ENCODE results near the gene AMZ2. TPM values are rescaled to one million over a fixed set of nuclear protein-coding genes. Genes with fewer than 3 reads are reported as not detected.
"Not testable (repeated sequence)": the region's sequence is repeated elsewhere in the genome, so short reads cannot be mapped to it uniquely, and the experiment has no call there.

AMZ2 gene
- total RNA-seq, 2 experiments from 2014 or later: 63.0 to 64.9 TPM

- intact Hi-C loops (cut with DNase I, micrococcal nuclease): no loop called here
- H3K4me3 ChIP-seq (ENCODE audit: low read length): no peak overlapping the region
- peaks cover 68% of the 10 kb centered on the region for H3K36me3 Mint-ChIP-seq (ENCODE audit: low read depth)
- no peaks in the 10 kb centered on the region for H3K9me3 Mint-ChIP-seq
- H3K4me1 ChIP-seq (ENCODE audit: insufficient read depth, low read length): no peaks in the 10 kb centered on the region
- H3K27ac ChIP-seq (ENCODE audit: low read depth in 1 of 2, low read length in 2 of 2): no peak overlapping the region
- ChIA-PET CTCF (no interaction called here), POLR2A (interaction anchor here (1.6 kb wide), 1 partner anchor 16 kb away, joined by 5 read pairs; no protein-coding TSS in a partner anchor)
- ATAC-seq (ENCODE audit: poor library complexity) (no peak), DNase-seq (no peak)
- no peaks in the 10 kb centered on the region for H3K27me3 ChIP-seq (ENCODE audit: control insufficient read depth in 1 of 2, insufficient read depth in 2 of 2, low read length in 2 of 2)
- no peak for TF ChIP-seq CTCF (IDR thresholded peaks at IDR 0.05)
- peaks cover 55% of the 10 kb centered on the region for H3K36me3 ChIP-seq (ENCODE audit: insufficient read depth, low read length)
- H3K27ac Mint-ChIP-seq: no peak overlapping the region
- H3K4me3 Mint-ChIP-seq: no peak overlapping the region
- no peaks in the 10 kb centered on the region for H3K9me3 ChIP-seq (ENCODE audit: control insufficient read depth in 1 of 2, insufficient read depth in 1 of 2, low read length in 2 of 2)
- peaks cover 8% of the 10 kb centered on the region for H3K4me1 Mint-ChIP-seq (ENCODE audit: low read depth)
- no peaks in the 10 kb centered on the region for H3K27me3 Mint-ChIP-seq
Observed at GRCh38 chr17:68273722-68274121, 25.9 kb downstream of the AMZ2 start.

- H3K9me3 ChIP-seq (ENCODE audit: control insufficient read depth in 1 of 2, insufficient read depth in 1 of 2, low read length in 2 of 2); CTCF ChIA-PET; H3K27me3 Mint-ChIP-seq; H3K27ac ChIP-seq (ENCODE audit: low read depth in 1 of 2, low read length in 2 of 2); H3K27me3 ChIP-seq (ENCODE audit: control insufficient read depth in 1 of 2, insufficient read depth in 2 of 2, low read length in 2 of 2); H3K27ac Mint-ChIP-seq; H3K4me3 Mint-ChIP-seq; H3K4me1 ChIP-seq (ENCODE audit: insufficient read depth, low read length); H3K4me3 ChIP-seq (ENCODE audit: low read length); H3K9me3 Mint-ChIP-seq; intact Hi-C loops (cut with DNase I, micrococcal nuclease); DNase-seq; ATAC-seq (ENCODE audit: poor library complexity): not testable (repeated sequence)
- Mint-ChIP-seq H3K4me1 (ENCODE audit: low read depth) (peaks cover 20% of the 10 kb centered on the region), H3K36me3 (ENCODE audit: low read depth) (peaks cover 72% of the 10 kb centered on the region)
- POLR2A ChIA-PET: interaction anchor here (0.8 kb wide), 1 partner anchor 15 kb away, joined by 3 read pairs; no protein-coding TSS in a partner anchor
- peaks cover 45% of the 10 kb centered on the region for H3K36me3 ChIP-seq (ENCODE audit: insufficient read depth, low read length)
Observed at GRCh38 chr17:68276339-68276738, 28.5 kb downstream of the AMZ2 start.

GRCh38 chr17:68277807-68278206, 30.0 kb downstream of the AMZ2 start:
- intact Hi-C loops (cut with DNase I, micrococcal nuclease): no loop called here
- no peak overlapping the region for H3K4me3 ChIP-seq (ENCODE audit: low read length)
- no peaks in the 10 kb centered on the region for H3K27me3 Mint-ChIP-seq
- no peak overlapping the region for H3K27ac Mint-ChIP-seq
- CTCF ChIA-PET: no interaction called here
- H3K9me3 Mint-ChIP-seq: no peaks in the 10 kb centered on the region
- H3K4me3 Mint-ChIP-seq: no peak overlapping the region
- H3K27ac ChIP-seq (ENCODE audit: low read depth in 1 of 2, low read length in 2 of 2): no peak overlapping the region
- H3K27me3 ChIP-seq (ENCODE audit: control insufficient read depth in 1 of 2, insufficient read depth in 2 of 2, low read length in 2 of 2): no peaks in the 10 kb centered on the region
- H3K4me1 ChIP-seq (ENCODE audit: insufficient read depth, low read length): no peaks in the 10 kb centered on the region
- POLR2A ChIA-PET: interaction anchor here (4.9 kb wide), 1 partner anchor 13 kb away, joined by 30 read pairs; the partner anchor contains the start of genes ARSG and SLC16A6
- H3K4me1 Mint-ChIP-seq (ENCODE audit: low read depth): peaks cover 17% of the 10 kb centered on the region
- H3K36me3 ChIP-seq (ENCODE audit: insufficient read depth, low read length): peaks cover 34% of the 10 kb centered on the region
- DNase-seq (no peak), ATAC-seq (ENCODE audit: poor library complexity) (no peak)
- H3K9me3 ChIP-seq (ENCODE audit: control insufficient read depth in 1 of 2, insufficient read depth in 1 of 2, low read length in 2 of 2): no peaks in the 10 kb centered on the region
- peaks cover 69% of the 10 kb centered on the region for H3K36me3 Mint-ChIP-seq (ENCODE audit: low read depth)
- TF ChIP-seq CTCF (IDR thresholded peaks at IDR 0.05): no peak

GRCh38 chr17:68281965-68282364, 34.1 kb downstream of the AMZ2 start:
- H3K36me3 ChIP-seq (ENCODE audit: insufficient read depth, low read length): peaks cover 19% of the 10 kb centered on the region
- H3K27me3 Mint-ChIP-seq; H3K4me1 ChIP-seq (ENCODE audit: insufficient read depth, low read length); H3K27ac Mint-ChIP-seq; H3K27ac ChIP-seq (ENCODE audit: low read depth in 1 of 2, low read length in 2 of 2); H3K9me3 ChIP-seq (ENCODE audit: control insufficient read depth in 1 of 2, insufficient read depth in 1 of 2, low read length in 2 of 2); CTCF ChIA-PET; DNase-seq; H3K27me3 ChIP-seq (ENCODE audit: control insufficient read depth in 1 of 2, insufficient read depth in 2 of 2, low read length in 2 of 2); H3K9me3 Mint-ChIP-seq; H3K4me3 ChIP-seq (ENCODE audit: low read length); ATAC-seq (ENCODE audit: poor library complexity); intact Hi-C loops (cut with DNase I, micrococcal nuclease); H3K4me3 Mint-ChIP-seq: not testable (repeated sequence)
- Mint-ChIP-seq H3K36me3 (ENCODE audit: low read depth) (peaks cover 46% of the 10 kb centered on the region), H3K4me1 (ENCODE audit: low read depth) (peaks cover 21% of the 10 kb centered on the region)
- POLR2A ChIA-PET: interaction anchor here (4.9 kb wide), 1 partner anchor 9 kb away, joined by 30 read pairs; the partner anchor contains the start of genes ARSG and SLC16A6
